Stimulated activated CD4-positive, alpha-beta T cell treated with anti-CD3 and anti-CD28 coated beads, Interleukin-1b, Interleukin-23, amount 100 ng/mL, for 24 hours (primary cell): ENCODE results near the gene LYRM2.

Experiments used
- DNase-seq, 4 experiments: peaks; one replicate each; pipeline ENCODE4 v3.0.0-alpha.2; 2020; ENCODE audit warnings: low read depth in 4 of 4, low spot score in 1 of 4

Gene LYRM2

DNA sequence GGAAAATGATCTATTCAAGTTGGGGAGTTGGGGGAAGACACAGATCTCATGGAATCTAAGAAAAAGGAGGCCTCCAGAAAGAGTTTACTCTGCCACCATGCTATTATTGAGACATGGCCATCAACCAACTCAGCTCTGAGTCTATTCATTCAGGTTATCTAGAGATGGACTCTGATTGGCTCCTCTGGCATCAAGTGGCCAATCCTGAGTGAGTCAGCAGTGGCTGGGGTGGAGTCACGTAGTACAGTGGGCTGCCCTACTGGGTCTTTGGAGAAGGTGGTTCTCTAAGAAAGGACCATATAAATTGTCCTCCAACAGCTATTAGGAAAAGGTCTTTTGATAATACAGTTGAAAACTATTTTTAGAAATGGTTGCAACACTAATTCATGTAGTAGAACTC, 42.1 kb downstream of the LYRM2 start:
- no peak for DNase-seq

- DNase-seq, result no peak
Observed at GRCh38 chr6:89596056-89596455, 42.5 kb downstream of the LYRM2 start.

DNA sequence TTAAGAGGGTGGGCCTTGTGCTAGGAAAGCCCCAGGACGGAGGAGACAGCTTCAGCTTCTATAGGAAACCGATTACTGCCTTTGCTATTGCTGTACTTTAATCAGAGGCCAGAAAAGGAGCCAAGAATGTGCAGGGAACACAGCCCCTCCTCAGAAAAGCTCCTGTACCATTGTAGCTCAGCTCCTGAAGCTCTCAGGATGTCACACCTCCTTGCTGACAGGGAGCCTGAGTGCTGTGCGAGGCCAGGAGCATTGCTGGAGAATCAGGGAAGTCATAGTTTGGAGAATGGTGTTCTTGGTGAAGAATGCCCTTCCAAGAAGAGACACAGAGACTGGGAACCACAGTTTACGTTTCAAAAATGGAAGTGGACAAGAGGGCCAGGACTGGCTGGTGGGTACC, 46.8 kb downstream of the LYRM2 start:
- no peak for DNase-seq

DNA sequence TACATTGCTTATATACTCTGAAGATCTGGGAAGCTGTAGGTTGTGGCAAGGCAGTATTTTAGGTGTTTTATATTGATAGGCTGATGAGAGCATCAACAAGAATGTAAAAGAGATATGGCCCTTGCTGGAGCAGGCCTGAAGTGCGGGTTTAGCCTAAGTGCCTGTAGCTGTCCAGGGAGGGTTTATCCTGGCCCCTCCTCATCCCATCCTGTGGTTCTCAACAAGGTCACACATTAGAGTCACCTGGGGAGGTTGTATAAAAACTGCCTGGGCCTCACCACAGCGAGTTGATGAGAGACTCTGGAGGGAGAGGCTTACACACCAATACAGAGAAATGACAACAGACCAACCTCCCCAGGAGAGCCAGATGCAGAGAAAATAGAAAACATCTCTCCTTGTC, 48.4 kb downstream of the LYRM2 start:
- no peak for DNase-seq

DNA sequence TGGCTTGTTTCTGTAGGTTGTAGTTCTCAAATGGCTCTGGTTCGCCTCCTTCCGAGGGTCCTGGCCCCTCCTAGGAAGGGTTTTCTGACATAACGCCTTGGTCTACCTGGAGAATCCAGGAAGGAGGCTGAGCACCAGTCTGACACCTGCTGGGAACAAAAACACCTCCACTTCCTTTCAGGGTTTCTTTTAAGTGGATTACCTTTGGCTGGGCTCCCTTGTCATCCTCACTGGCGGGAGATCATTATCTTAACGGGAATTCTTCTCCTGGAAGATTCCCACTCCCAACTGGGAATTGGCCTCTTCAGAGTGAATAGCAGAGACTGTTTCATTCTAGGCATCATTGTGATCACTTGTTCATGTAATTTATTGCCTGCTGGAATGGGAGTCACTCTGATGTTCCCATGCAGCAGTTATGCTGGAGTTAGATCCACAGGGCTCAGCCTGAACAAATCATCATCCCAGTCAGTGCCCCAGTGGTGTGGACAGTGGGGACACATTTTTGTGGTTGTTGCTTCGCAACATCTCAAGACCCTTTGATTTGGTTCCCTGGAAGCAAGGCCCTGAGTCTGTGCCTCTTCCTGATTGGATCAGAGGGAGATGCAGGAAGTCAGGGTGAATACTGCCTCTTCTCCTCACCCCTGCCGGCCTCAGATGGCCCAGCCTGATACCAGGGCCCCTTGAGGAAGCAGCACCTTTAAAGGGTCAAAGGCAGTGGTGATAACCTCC, 49.1 kb downstream of the LYRM2 start:
- no peak for DNase-seq

DNA sequence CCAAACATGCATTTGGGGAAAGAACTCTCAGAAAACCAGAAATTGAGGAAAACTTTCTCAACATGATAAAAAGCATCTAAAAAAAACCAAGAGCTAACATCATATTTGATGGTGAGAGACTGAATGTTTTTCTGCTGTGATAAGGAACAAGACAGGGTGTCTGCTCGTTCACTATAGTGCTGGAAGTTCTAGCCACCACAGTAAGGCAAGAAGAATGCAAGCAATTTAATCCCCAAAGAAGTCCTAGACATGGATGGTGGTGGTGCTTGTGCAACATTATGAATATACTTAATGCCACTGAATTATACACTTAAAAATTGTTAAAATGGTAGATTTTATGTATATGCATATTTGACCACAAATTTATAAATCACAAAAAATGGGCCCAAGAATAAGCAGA, 53.4 kb downstream of the LYRM2 start:
- no peak for DNase-seq

DNA sequence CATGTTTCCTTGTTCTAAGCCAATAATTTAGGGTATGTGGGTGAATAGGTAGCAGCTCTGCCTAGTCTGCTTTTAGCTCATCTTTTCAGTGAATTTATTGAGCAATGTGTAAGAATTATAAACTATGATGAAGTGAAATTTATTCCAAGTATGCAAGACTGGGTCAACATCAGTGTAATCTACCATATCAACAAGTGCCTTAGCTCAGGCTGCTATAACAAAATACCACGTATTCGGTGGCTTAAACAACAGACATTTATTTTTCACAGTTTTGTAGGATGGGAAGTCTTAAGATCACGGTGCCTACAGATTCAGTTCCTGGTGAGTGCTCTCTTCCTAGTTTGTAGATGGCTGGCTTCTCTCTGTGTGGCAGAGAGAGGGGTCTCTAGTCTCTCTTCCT, 54.0 kb downstream of the LYRM2 start:
- DNase-seq, result no peak

DNA sequence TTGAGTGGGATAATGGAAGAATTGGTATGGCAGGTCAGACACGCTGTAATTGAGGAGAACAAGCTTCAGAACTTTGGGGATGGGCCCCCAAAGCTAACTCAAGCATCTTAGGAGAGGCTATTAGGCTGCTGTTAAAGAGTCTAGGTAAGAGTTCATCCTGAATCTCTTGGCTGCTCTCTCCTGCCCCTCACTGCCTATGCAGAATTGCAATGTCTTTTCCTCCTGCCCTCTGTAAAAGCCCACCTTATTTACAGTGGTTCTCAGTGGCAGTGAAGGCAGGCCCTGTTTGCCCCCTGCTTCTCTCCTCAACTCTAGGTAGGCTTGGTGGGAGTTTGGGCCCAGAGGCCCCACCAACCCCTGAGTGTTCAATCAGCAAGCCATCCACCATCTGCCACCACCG, 55.0 kb downstream of the LYRM2 start:
- no peak for DNase-seq

- no peak for DNase-seq
Observed at GRCh38 chr6:89582669-89583325, 55.8 kb downstream of the LYRM2 start.

GRCh38 chr6:89581689-89582088, 56.9 kb downstream of the LYRM2 start:
- no peak for DNase-seq

GRCh38 chr6:89580997-89581666, 57.4 kb downstream of the LYRM2 start:
- no peak for DNase-seq

DNA sequence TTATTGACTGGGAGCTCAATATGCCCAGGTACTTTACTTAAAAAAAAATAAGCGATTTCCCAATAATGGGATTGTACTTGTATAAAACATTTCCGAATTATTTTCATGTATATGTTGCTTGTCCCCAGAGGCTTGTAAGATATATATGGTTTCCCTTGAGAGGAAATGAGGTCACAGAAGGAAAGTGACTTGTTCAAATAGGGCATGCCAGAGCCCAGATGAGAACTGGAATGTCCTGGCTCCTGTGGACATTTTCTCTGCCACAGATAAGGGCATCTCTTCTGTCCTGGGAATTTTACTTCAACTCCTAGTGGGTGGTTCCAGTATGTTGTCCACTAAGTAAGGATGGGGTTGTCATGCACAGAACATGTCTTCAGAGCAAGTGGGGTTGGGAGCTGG, 63.0 kb downstream of the LYRM2 start:
- no peak for DNase-seq

- DNase-seq, result no peak
Observed at GRCh38 chr6:89574910-89575561, 63.5 kb downstream of the LYRM2 start.

DNA sequence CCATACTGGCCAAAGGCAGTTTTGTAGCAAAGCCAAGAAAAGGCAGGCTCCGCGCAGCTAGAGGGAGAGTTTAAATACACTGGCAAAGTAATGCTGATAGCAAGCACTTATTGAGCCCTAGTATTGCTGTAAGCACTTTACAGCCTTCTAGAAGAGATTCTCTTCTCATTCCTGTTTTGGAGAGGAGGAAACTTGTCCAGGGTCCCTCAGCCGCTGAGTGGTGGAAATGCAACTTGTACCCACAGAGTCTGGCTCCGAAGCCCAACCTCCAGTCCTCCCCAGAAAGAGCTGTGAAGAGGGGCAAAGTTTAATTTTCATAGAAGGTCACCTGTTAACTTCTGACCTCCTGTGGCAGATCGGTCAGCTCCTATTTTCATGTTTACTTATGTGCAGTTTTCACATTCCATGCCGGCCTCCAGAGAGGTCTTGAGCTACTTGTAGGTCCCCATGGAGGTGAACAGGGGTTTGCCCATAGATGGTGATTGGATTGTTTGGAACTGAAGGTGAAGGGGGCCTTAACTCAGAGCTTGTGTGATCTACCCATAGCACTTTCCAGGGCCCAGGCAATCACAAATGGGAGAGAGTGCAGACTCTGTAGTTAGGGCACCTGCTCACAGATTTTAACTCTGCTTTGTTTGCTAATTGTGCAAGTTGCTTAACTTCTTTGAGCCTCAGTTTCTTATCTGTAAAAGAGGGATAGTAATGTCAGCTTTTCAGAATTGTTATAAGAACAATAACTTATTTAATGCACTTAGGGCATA, 70.7 kb downstream of the LYRM2 start:
- no peak for DNase-seq

GRCh38 chr6:89566930-89567629, 71.5 kb downstream of the LYRM2 start:
- no peak for DNase-seq

- no peak for DNase-seq
Observed at GRCh38 chr6:89566008-89566800, 72.3 kb downstream of the LYRM2 start.

- DNase-seq, result no peak
Observed at GRCh38 chr6:89564752-89565427, 73.7 kb downstream of the LYRM2 start.

GRCh38 chr6:89563866-89564265, 74.7 kb downstream of the LYRM2 start:
- DNase-seq, result no peak
